ENCODE results near the gene CPA2.
"Not testable (repeated sequence)": the region's sequence is repeated elsewhere in the genome, so short reads cannot be mapped to it uniquely, and the experiment has no call there.

Gene CPA2

GRCh38 chr7:130240240-130240639 lies 26.4 kb upstream of the CPA2 start:
- DNase-seq (ENCODE audit: low spot score), result no peak
- TF ChIP-seq CTCF (IDR thresholded peaks at IDR 0.05; ENCODE audit: borderline replicate concordance, control extremely low read depth, extremely low read depth, insufficient read depth, missing control alignments), result no peak
- in situ Hi-C loops (cut with MboI; ENCODE audit: low sequenced_read_pairs, unreplicated experiment), result no loop called here

DNA sequence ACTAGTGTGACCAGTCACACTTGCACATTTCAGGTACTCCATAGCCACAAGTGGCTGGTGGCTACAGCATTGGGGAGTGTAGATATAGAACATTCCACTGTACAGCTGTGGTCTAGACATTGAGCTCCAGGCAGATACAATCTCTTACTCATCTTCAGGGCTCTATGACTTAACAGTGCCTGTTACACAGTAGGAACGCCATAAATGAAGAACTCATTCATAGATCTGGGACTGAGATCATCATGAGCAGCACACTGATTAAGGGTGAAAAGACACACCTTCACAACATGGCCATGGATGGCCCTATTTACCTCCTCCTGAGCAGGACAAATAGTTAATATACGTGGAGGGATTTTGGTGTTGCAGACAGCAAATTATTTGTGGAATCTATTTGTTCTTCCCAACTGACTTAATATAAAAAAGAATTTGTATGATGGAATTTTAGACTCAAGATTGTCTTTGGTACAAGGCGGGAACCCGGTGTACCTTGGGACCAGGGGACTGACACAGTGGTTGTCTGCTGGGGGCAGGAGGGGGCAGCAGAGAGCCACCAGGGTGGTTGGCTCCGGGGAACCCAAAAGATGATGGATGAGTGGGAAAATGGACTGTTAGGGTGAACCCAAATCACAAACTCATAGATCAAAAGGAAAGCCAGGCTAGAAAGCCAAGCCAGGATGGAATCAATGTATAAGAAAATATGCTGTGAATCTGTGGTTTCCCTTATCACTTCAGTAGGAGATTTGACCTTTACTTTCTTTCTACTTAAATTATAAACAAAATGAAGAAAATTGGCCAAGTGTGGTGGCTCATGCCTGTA lies 24.3 kb upstream of the CPA2 start:
- TF ChIP-seq CTCF (IDR thresholded peaks at IDR 0.05; ENCODE audit: borderline replicate concordance, control extremely low read depth, extremely low read depth, insufficient read depth, missing control alignments), result peak; percentile 70
- in situ Hi-C loops (cut with MboI; ENCODE audit: low sequenced_read_pairs, unreplicated experiment), result no loop called here

DNA sequence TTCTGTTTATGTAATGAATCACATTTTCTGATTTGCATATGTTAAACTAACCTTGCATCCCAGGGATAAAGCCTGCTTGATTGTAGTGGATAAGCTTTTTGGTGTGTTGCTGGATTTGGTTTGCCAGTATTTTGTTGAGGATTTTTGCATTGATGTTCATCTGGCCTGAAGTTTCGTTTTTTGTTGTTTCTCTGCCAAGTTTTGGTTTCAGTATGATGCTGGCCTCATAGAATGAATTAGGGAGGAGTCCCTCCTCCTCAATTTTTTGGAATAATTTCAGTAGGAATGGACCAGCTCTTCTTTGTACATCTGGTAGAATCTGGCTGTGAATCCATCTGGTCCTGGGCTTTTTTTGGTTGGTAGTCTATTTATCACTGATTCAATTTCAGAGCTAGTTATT lies 23.2 kb upstream of the CPA2 start:
- DNase-seq (ENCODE audit: low spot score); in situ Hi-C loops (cut with MboI; ENCODE audit: low sequenced_read_pairs, unreplicated experiment): not testable (repeated sequence)

More for the DNA sequence above, 24.3 kb upstream of the CPA2 start:
- peak; percentile 59 for DNase-seq (ENCODE audit: low spot score)

- DNase-seq (ENCODE audit: low spot score); in situ Hi-C loops (cut with MboI; ENCODE audit: low sequenced_read_pairs, unreplicated experiment): not testable (repeated sequence)
Measured at GRCh38 chr7:130246491-130246890, 20.2 kb upstream of the CPA2 start.

- DNase-seq (ENCODE audit: low spot score); in situ Hi-C loops (cut with MboI; ENCODE audit: low sequenced_read_pairs, unreplicated experiment): not testable (repeated sequence)
Measured at GRCh38 chr7:130248842-130249241, 17.8 kb upstream of the CPA2 start.

DNA sequence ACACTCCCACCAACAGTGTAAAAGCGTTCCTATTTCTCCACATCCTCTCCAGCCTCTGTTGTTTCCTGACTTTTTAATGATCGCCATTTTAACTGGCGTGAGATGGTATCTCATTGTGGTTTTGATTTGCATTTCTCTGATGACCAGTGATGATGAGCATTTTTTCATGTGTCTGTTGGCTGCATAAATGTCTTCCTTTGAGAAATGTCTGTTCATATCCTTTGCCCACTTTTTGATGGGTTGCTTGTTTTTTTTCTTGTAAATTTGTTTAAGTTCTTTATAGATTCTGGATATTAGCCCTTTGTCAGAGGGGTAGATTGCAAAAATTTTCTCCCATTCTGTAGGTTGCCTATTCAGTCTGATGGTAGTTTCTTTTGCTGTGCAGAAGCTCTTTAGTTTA lies 17.0 kb upstream of the CPA2 start:
- DNase-seq (ENCODE audit: low spot score); in situ Hi-C loops (cut with MboI; ENCODE audit: low sequenced_read_pairs, unreplicated experiment): not testable (repeated sequence)

DNA sequence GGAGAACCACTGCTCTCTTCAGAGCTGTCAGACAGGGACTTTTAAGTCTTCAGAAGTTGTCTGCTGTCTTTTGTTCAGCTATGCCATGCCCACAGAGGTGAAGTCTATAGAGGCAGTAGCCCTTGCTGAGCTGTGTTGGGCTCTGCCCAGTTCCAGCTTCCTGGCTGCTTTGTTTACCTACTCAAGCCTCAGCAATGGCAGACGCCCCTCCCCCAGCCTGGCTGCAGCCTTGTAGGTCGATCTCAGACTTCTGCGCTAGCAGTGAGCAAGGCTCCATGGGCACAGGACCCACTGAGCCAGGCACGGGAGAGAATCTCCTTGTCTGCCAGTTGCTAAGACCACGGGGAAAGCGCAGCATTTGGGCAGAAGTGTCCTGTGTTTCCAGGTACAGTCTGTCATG lies 12.1 kb upstream of the CPA2 start:
- in situ Hi-C loops (cut with MboI; ENCODE audit: low sequenced_read_pairs, unreplicated experiment), result no loop called here
- DNase-seq (ENCODE audit: low spot score), result no peak
- no peak for TF ChIP-seq CTCF (IDR thresholded peaks at IDR 0.05; ENCODE audit: borderline replicate concordance, control extremely low read depth, extremely low read depth, insufficient read depth, missing control alignments)

- TF ChIP-seq CTCF (IDR thresholded peaks at IDR 0.05; ENCODE audit: borderline replicate concordance, control extremely low read depth, extremely low read depth, insufficient read depth, missing control alignments), result no peak
- DNase-seq (ENCODE audit: low spot score), result no peak
- in situ Hi-C loops (cut with MboI; ENCODE audit: low sequenced_read_pairs, unreplicated experiment), result no loop called here
Measured at GRCh38 chr7:130256704-130257103, 10.0 kb upstream of the CPA2 start.

DNA sequence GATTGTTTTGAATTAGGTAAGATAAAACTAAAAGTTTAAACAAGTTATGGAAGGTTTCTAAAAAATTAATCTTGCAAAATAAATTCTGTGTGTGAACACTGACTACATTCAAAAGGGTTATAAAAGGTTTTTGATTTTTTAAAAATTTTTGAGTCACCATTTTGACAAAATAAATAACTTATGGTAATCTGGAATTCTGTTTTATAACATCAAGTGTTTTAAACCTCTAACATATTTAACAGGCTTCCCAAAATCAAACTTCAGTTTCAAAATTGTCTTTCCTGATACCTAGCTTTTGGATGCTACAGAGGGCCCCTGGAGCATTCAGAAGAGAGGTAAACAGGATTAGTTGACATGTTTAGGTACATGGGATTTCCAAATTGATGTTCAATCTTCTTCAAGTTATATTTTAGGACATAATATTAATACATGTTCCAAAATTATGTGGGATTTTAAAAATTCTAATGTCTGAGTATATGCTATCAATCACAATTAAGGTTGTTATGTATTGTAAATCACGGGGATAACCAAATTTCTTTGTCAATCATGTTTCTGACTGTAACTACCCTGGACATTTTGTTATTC lies 8.1 kb upstream of the CPA2 start:
- in situ Hi-C loops (cut with MboI; ENCODE audit: low sequenced_read_pairs, unreplicated experiment), result no loop called here
- TF ChIP-seq CTCF (IDR thresholded peaks at IDR 0.05; ENCODE audit: borderline replicate concordance, control extremely low read depth, extremely low read depth, insufficient read depth, missing control alignments), result no peak
- DNase-seq (ENCODE audit: low spot score), result no peak

Measured in GM13976 (cell line).